Mesodermal cell (in vitro differentiated cells): ENCODE measurements around the gene GNPNAT1. TPM values are rescaled to one million over a fixed set of nuclear protein-coding genes. Genes with fewer than 3 reads are reported as not detected.

Experiments
- H3K27ac ChIP-seq: 2 replicates; pipeline ENCODE4 v1.7.0; 2013; ENCODE audit warnings: mild to moderate bottlenecking, low read depth, low read length, moderate library complexity; ENCODE audit not compliant: severe bottlenecking
- H3K36me3 ChIP-seq: 2 replicates; pipeline ENCODE4 v1.7.1; 2013; ENCODE audit warnings: mild to moderate bottlenecking, low read length, moderate library complexity; ENCODE audit not compliant: control insufficient read depth, insufficient read depth
- H3K4me1 ChIP-seq: one replicate; pipeline ENCODE4 v1.7.1; 2013; ENCODE audit warnings: mild to moderate bottlenecking, low read length; ENCODE audit not compliant: insufficient read depth, control insufficient read depth, poor library complexity, severe bottlenecking
- H3K4me3 ChIP-seq: 2 replicates; pipeline ENCODE4 v1.7.0; 2013; ENCODE audit warnings: low read length, control low read depth, mild to moderate bottlenecking; ENCODE audit not compliant: insufficient read depth, poor library complexity, severe bottlenecking; ENCODE audit errors: extremely low read depth
- H3K9me3 ChIP-seq: 2 replicates; pipeline ENCODE4 v1.7.1; 2013; ENCODE audit warnings: mild to moderate bottlenecking, low read length, moderate library complexity; ENCODE audit not compliant: control insufficient read depth
- WGBS, 2 experiments: methylation state at CpG; one replicate each; pipeline ENCODE4 v1.1.5; 2013; ENCODE audit warnings: missing lambda C conversion rate in 2 of 2; ENCODE audit not compliant: insufficient coverage in 2 of 2; 5-methylcytosine and 5-hydroxymethylcytosine counted together
- polyA plus RNA-seq, 2 experiments: library from polyadenylated mRNA; stranded (reverse); fragments of 50-300 nt; gene quantifications; one replicate each; pipeline ENCODE4 v1.2.3, GENCODE V29; 2013

The GNPNAT1 gene
- 24.8 TPM for polyA plus RNA-seq (2013, experiment 1 of 2)
- 24.5 TPM for polyA plus RNA-seq (2013, experiment 2 of 2)

DNA sequence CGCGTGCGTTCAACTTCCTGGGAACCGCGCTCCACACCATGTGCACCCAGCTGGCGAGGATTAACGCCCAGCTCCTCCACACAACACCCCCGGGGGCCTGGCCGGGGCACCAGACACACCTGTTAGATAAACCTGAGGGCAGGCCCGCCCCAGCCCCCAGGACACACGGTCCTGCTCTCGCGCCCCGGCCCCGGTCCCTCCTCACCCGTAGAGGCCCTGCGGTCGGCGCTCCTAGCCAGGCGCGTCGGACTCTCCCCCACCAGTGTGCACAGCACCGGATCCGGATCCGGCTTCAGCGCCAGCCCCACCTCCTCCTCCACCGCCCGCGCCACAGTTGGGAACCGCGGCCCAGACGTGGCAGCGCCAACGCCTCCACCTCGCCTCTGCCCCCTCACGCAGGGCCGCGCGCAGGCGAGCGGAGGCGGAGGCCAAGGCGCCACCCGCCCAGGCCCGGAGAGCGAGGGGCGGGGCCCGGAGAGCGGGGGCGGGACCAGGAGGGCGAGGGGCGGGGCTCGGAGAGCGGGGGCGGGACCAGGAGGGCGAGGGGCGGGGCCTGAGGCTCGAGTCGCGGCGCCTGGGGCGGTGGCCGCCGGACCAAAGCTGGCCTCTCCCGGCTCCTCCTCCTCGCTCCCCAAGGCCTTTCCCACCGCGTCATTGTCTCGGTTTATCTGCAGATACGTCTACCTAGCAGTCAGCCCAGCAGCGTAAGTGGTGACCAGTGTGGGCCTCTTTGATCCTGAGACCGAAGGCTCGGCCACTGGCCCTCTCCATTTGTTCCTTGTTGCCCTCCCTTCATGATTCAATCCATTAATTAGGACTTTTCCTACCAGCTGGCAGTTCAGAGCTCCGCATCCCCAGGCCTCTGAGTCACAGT is at the start of gene GNPNAT1:
GNPNAT1 (minus strand) TSS at position 385 of the 874 bp plus-strand sequence. CDS start 6,957 bp downstream, outside the sequence.
- Histone ChIP-seq H3K36me3 (peaks cover 11% of the 10 kb centered on the region), H3K9me3 (no peaks in the 10 kb centered on the region), H3K4me3 (peak within 1 kb of the TSS; percentile 74), H3K4me1 (peaks cover 8% of the 10 kb centered on the region), H3K27ac (peak within 1 kb of the TSS; percentile 98)
- 0 to 1% methylated on average over 43 to 54 of the region's 74 CpGs for WGBS, 2 experiments

DNA sequence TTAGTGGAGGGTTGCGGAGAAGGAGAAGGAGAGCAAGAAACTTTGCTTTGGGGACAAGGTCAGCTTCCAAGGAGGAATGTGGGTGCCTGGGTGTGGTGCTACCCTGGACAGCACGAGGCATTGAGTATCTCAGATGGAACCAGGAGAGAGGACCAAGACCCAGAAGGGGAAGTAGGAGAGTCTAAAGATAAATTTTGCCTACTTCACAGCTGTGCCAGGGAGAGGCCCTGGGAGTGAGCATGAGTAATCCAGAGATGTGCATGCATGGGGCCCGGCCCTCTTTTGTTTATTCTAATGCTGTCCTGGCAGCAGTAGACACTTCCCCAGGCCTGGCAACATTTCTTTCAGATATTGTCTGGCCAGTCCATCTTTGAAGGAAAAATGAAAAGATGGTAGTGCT is 49.5 kb upstream of the GNPNAT1 start:
- H3K36me3 ChIP-seq: no peaks in the 10 kb centered on the region
- 90 to 93% methylated on average over 2 of the region's 3 CpGs for WGBS, 2 experiments
- H3K27ac ChIP-seq: peak overlapping the region; percentile 45
- peaks cover 22% of the 10 kb centered on the region for H3K4me1 ChIP-seq
- no peaks in the 10 kb centered on the region for H3K9me3 ChIP-seq
- no peak overlapping the region for H3K4me3 ChIP-seq

DNA sequence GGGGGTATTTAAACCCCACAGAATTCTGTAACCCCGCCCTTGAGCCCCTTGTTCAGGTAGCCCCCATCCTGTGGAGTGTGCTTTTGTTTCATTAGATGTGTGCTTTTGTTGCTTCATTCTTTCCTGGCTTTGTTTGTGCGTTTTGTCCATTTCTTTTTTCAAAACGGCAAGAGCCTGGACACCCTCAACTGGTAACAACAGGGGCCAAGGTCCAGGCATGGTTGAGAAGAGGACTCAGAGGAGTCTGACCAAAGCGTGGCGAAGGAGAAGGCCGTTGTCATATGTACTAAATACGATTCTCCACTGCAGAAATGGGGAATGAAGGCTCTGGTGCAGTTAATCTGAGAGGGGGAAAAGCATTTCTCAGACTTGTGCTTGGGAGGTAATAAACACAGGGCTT is 46.0 kb upstream of the GNPNAT1 start:
- Histone ChIP-seq H3K4me1 (peaks cover 28% of the 10 kb centered on the region), H3K9me3 (no peaks in the 10 kb centered on the region), H3K4me3 (no peak overlapping the region), H3K27ac (no peak overlapping the region), H3K36me3 (no peaks in the 10 kb centered on the region)
- 95 to 98% methylated on average over 6 to 7 of the region's 7 CpGs for WGBS, 2 experiments

DNA sequence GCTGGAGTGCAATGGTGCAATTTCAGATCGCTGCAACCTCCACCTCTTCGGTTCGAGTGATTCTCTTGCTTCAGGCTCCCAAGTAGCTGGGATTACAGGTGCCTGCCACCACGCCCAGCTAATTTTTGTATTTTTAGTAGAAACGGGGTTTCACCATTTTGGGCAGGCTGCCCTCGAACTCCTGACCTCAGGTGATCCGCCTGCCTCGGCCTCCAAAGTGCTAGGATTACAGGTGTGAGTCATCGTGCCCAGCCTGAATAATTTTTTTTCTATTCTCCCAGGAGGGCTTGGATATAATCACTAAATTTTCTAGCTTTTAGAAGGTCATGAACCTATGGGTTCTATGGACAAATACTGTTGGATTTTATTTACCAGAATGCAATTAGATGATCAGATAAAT is 44.7 kb upstream of the GNPNAT1 start:
- no peak overlapping the region for H3K27ac ChIP-seq
- H3K9me3 ChIP-seq: no peaks in the 10 kb centered on the region
- 95 to 96% methylated on average over 8 to 9 of the region's 9 CpGs for WGBS, 2 experiments
- no peak overlapping the region for H3K4me3 ChIP-seq
- peaks cover 37% of the 10 kb centered on the region for H3K4me1 ChIP-seq
- no peaks in the 10 kb centered on the region for H3K36me3 ChIP-seq

- 69 to 73% methylated on average over 10 to 11 of the region's 12 CpGs for WGBS, 2 experiments
- H3K36me3 ChIP-seq: no peaks in the 10 kb centered on the region
- H3K9me3 ChIP-seq: no peaks in the 10 kb centered on the region
- H3K4me3 ChIP-seq: no peak overlapping the region
- peaks cover 41% of the 10 kb centered on the region for H3K4me1 ChIP-seq
- H3K27ac ChIP-seq: peak overlapping the region; percentile 69
Measured at GRCh38 chr14:52835122-52835903, 43.9 kb upstream of the GNPNAT1 start.

- H3K36me3 ChIP-seq: no peaks in the 10 kb centered on the region
- H3K9me3 ChIP-seq: no peaks in the 10 kb centered on the region
- no peak overlapping the region for H3K4me3 ChIP-seq
- peak overlapping the region; percentile 69 for H3K27ac ChIP-seq
- H3K4me1 ChIP-seq: peaks cover 47% of the 10 kb centered on the region
- 43% methylated on average over 1 of the region's 1 CpG; no CpG with 5 or more reads in 1 of the 2 experiments for WGBS, 2 experiments
Measured at GRCh38 chr14:52834440-52834842, 43.0 kb upstream of the GNPNAT1 start.

DNA sequence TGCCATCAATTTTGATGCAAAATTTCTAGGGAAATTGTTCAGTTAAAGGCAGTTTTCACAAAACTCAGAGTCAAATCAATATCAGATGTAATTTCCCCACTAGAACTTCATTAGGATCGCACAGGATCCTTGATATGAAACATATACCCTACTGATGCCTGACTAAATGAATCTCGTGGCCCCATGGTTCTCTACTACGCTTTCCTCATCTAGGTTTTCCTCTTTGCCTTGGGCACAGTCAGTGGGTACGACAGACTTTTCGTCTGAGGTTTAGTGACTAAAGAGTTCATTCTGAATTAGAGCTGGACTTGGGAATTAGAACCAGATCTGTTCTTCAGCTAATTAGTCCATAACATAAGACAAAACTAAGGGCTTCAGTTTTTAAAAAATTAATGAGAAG is 42.5 kb upstream of the GNPNAT1 start:
- Histone ChIP-seq H3K36me3 (no peaks in the 10 kb centered on the region), H3K9me3 (no peaks in the 10 kb centered on the region), H3K4me1 (peaks cover 47% of the 10 kb centered on the region), H3K4me3 (no peak overlapping the region), H3K27ac (no peak overlapping the region)
- WGBS, 2 experiments: 96 to 97% methylated on average over 3 of the region's 5 CpGs

DNA sequence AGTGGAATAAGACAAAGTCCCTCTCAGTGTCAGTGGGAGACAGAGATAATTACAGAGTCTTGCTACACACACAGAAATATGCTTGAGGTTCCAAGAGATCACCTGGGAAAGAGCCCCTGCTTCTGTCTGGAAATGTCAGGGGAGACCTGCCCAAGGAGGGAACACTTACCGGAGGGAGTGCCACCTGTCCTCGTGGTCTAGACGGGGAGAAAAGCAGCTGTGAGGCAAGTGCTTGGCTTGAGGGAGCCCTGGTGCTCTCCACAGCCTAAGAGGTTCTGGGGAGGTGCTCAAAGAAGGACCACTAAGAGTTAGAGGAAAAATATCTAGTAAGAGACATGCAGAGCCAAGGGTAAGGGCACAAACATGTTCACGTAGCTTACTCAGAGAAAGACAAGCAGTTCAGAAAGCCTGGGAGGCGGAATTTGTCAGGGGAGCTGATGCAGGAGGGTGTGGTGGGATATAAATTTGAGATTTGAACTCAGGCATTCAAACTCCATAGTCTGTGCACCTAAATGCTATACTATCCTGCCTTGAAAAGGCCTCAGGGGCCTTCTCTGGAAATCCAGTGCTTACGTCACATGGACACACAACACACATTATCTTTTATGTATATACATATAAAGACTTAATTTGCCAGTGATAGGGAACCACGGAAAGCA is 38.2 kb upstream of the GNPNAT1 start:
- Histone ChIP-seq H3K27ac (no peak overlapping the region), H3K4me1 (peaks cover 37% of the 10 kb centered on the region), H3K4me3 (no peak overlapping the region), H3K36me3 (no peaks in the 10 kb centered on the region), H3K9me3 (no peaks in the 10 kb centered on the region)
- 85 to 87% methylated on average over 4 of the region's 7 CpGs for WGBS, 2 experiments

- no peaks in the 10 kb centered on the region for H3K9me3 ChIP-seq
- H3K36me3 ChIP-seq: no peaks in the 10 kb centered on the region
- no peak overlapping the region for H3K4me3 ChIP-seq
- no peak overlapping the region for H3K27ac ChIP-seq
- peaks cover 30% of the 10 kb centered on the region for H3K4me1 ChIP-seq
Measured at GRCh38 chr14:52827426-52827825, 36.0 kb upstream of the GNPNAT1 start.

GRCh38 chr14:52825085-52825484 is 33.7 kb upstream of the GNPNAT1 start:
- no peak overlapping the region for H3K27ac ChIP-seq
- 67% methylated on average over 1 of the region's 4 CpGs; no CpG with 5 or more reads in 1 of the 2 experiments for WGBS, 2 experiments
- no peak overlapping the region for H3K4me3 ChIP-seq

More at GRCh38 chr14:52825085-52825484, 33.7 kb upstream of the GNPNAT1 start:
- H3K4me1 ChIP-seq: peaks cover 10% of the 10 kb centered on the region
- no peaks in the 10 kb centered on the region for H3K9me3 ChIP-seq
- no peaks in the 10 kb centered on the region for H3K36me3 ChIP-seq
